H1 (cell line): ENCODE results near the gene RIN3. TPM values are rescaled to one million over a fixed set of nuclear protein-coding genes. Genes with fewer than 3 reads are reported as not detected.

Experiments
- CTCF ChIA-PET: fragments of 300-600 bp; sonication (Branson Sonifier 250); formaldehyde crosslinking; loops from one replicate; lab custom pipeline; 2021; ENCODE audit not compliant: partially characterized antibody; lab: Charles Lee
- POLR2A ChIA-PET: fragments of 300-600 bp; sonication (Branson Sonifier 250); formaldehyde crosslinking; loops from one replicate; lab custom pipeline; 2021; ENCODE audit warnings: inconsistent platforms; ENCODE audit not compliant: partially characterized antibody; lab: Charles Lee
- DNase-seq, 2 experiments: peaks; one replicate each; pipeline versions ENCODE4 v3.0.0 to v3.0.0-alpha.2; 2010 to 2022; ENCODE audit warnings: low spot score in 2 of 2, low read depth in 1 of 2, mixed read lengths in 1 of 2
- FAIRE-seq: peaks from 2 replicates; lab custom pipeline; 2011; peaks lifted over from hg19 to GRCh38; lab: Jason Lieb, UNC
- H2AFZ ChIP-seq: 2 replicates; pipeline ENCODE4 v1.8.1; 2012; ENCODE audit warnings: low read length, inconsistent platforms
- H2AK5ac ChIP-seq: 2 replicates; pipeline ENCODE4 v1.6.1; 2013; ENCODE audit warnings: low read depth, low read length
- H2BK120ac ChIP-seq: replicated peaks from 2 replicates; pipeline ENCODE3; 2013; ENCODE audit warnings: low read depth, low read length, inconsistent platforms
- H2BK12ac ChIP-seq: 2 replicates; pipeline ENCODE4 v1.6.1; 2013; ENCODE audit warnings: low read depth, low read length
- H2BK15ac ChIP-seq: 2 replicates; pipeline ENCODE4 v1.6.1; 2013; ENCODE audit warnings: low read length
- H2BK20ac ChIP-seq: 2 replicates; pipeline ENCODE4 v1.6.1; 2013; ENCODE audit warnings: low read length
- H2BK5ac ChIP-seq: 2 replicates; pipeline ENCODE4 v1.6.1; 2013; ENCODE audit warnings: low read depth, low read length
- H3K14ac ChIP-seq: 2 replicates; pipeline ENCODE4 v1.6.1; 2013; ENCODE audit warnings: inconsistent platforms; ENCODE audit not compliant: insufficient read length
- H3K18ac ChIP-seq: 2 replicates; pipeline ENCODE4 v1.6.1; 2013; ENCODE audit warnings: low read length; ENCODE audit errors: extremely low read depth
- H3K23ac ChIP-seq: 2 replicates; pipeline ENCODE4 v1.6.1; 2013; ENCODE audit warnings: inconsistent platforms; ENCODE audit not compliant: insufficient read length
- H3K23me2 ChIP-seq: 2 replicates; pipeline ENCODE4 v1.6.1; 2013; ENCODE audit warnings: low read depth, low read length
- H3K27ac ChIP-seq: 2 replicates; pipeline ENCODE4 v1.6.1; 2011; ENCODE audit warnings: low read depth, low read length, inconsistent platforms
- H3K27me3 ChIP-seq, 4 experiments: replicated peaks in 1 of 4; 1 replicate in 1 of 4; 2 replicates in 3 of 4; pipeline versions ENCODE4 v1.6.1 to v1.8.1; 2011 to 2013; ENCODE audit warnings: low read length in 3 of 4, mild to moderate bottlenecking in 3 of 4, inconsistent platforms in 2 of 4, mixed read lengths in 2 of 4, moderate library complexity in 1 of 4; ENCODE audit not compliant: control insufficient read depth in 3 of 4, insufficient read depth in 3 of 4; ENCODE audit errors: extremely low read depth in 1 of 4
- H3K36me3 ChIP-seq, 4 experiments: 2 replicates each; pipeline versions ENCODE4 v1.6.1 to v1.8.1; 2011 to 2013; ENCODE audit warnings: mild to moderate bottlenecking in 4 of 4, low read length in 3 of 4, moderate library complexity in 2 of 4, control low read depth in 1 of 4, inconsistent platforms in 1 of 4; ENCODE audit not compliant: insufficient read depth in 4 of 4, control insufficient read depth in 2 of 4
- H3K4ac ChIP-seq: replicated peaks from 2 replicates; pipeline ENCODE3; 2013; ENCODE audit warnings: low read length, low read depth, mixed read lengths, inconsistent platforms; ENCODE audit not compliant: insufficient read length
- H3K4me1 ChIP-seq, 4 experiments: replicated peaks in 1 of 4; 1 replicate in 1 of 4; 2 replicates in 3 of 4; pipeline versions ENCODE4 v1.6.1 to v1.8.1; 2011 to 2013; ENCODE audit warnings: low read length in 3 of 4, inconsistent platforms in 2 of 4, mixed read lengths in 1 of 4; ENCODE audit not compliant: insufficient read depth in 4 of 4, control insufficient read depth in 3 of 4
- H3K4me2 ChIP-seq, 2 experiments: 2 replicates each; pipeline versions ENCODE4 v1.6.1 to v1.8.1; 2011 to 2013; ENCODE audit warnings: low read depth in 2 of 2, low read length in 2 of 2, control low read depth in 1 of 2, inconsistent platforms in 1 of 2, mild to moderate bottlenecking in 1 of 2; ENCODE audit not compliant: insufficient read depth in 1 of 2
- H3K4me3 ChIP-seq, 4 experiments: fragments of 200-600, 300-600 bp in 1 of 4; sonication (generic), shearing (Covaris generic), sonication (Bioruptor Twin) in 1 of 4; 2 replicates each; pipeline versions ENCODE4 v1.5.1 to v1.8.1; 2011 to 2016; ENCODE audit warnings: low read length in 4 of 4, low read depth in 3 of 4, control low read depth in 2 of 4, inconsistent platforms in 2 of 4, mild to moderate bottlenecking in 2 of 4, mixed read lengths in 1 of 4, moderate library complexity in 1 of 4; ENCODE audit not compliant: insufficient read depth in 2 of 4; ENCODE audit errors: extremely low read depth in 1 of 4
- H3K56ac ChIP-seq: replicated peaks from 2 replicates; pipeline ENCODE3; 2013; ENCODE audit warnings: low read depth, mild to moderate bottlenecking, mixed read lengths, low read length, inconsistent platforms; ENCODE audit not compliant: insufficient read length
- H3K79me1 ChIP-seq: 2 replicates; pipeline ENCODE4 v1.6.1; 2013; ENCODE audit warnings: low read depth, low read length, control low read depth
- H3K79me2 ChIP-seq, 2 experiments: 2 replicates each; pipeline versions ENCODE4 v1.6.1 to v1.8.1; 2012 to 2013; ENCODE audit warnings: low read length in 2 of 2, mild to moderate bottlenecking in 2 of 2, inconsistent platforms in 1 of 2; ENCODE audit not compliant: insufficient read depth in 2 of 2, control insufficient read depth in 1 of 2
- H3K9ac ChIP-seq, 4 experiments: replicated peaks in 1 of 4; 1 replicate in 1 of 4; 2 replicates in 3 of 4; pipeline versions ENCODE4 v1.6.1 to v1.8.1; 2011 to 2013; ENCODE audit warnings: low read depth in 3 of 4, low read length in 3 of 4, control low read depth in 2 of 4, mild to moderate bottlenecking in 2 of 4, moderate library complexity in 2 of 4, inconsistent platforms in 1 of 4; ENCODE audit errors: extremely low read depth in 1 of 4
- H3K9me3 ChIP-seq, 2 experiments: 2 replicates each; pipeline versions ENCODE4 v1.6.1 to v1.8.1; 2012 to 2013; ENCODE audit warnings: mild to moderate bottlenecking in 2 of 2, moderate library complexity in 2 of 2, control low read depth in 1 of 2, inconsistent platforms in 1 of 2, low read depth in 1 of 2, low read length in 1 of 2, mixed read lengths in 1 of 2; ENCODE audit not compliant: insufficient read depth in 2 of 2
- H4K20me1 ChIP-seq, 2 experiments: replicated peaks in 1 of 2; 2 replicates each; pipeline versions ENCODE3 to v1.8.1; 2011 to 2013; ENCODE audit warnings: inconsistent platforms in 2 of 2, low read length in 2 of 2, mild to moderate bottlenecking in 1 of 2; ENCODE audit not compliant: insufficient read depth in 2 of 2, control insufficient read depth in 1 of 2
- H4K5ac ChIP-seq: 2 replicates; pipeline ENCODE4 v1.6.1; 2013; ENCODE audit warnings: low read length, low read depth, mixed read lengths, inconsistent platforms; ENCODE audit not compliant: insufficient read length
- H4K8ac ChIP-seq: 2 replicates; pipeline ENCODE4 v1.8.0; 2013; ENCODE audit warnings: mild to moderate bottlenecking, moderate library complexity, low read length, inconsistent platforms; ENCODE audit not compliant: insufficient read depth; ENCODE audit errors: extremely low read depth
- H4K91ac ChIP-seq: replicated peaks from 2 replicates; pipeline ENCODE3; 2013; ENCODE audit warnings: low read length, mixed read lengths, inconsistent platforms; ENCODE audit not compliant: insufficient read length
- ASH2L ChIP-seq: fragments of 200-600, 300-600 bp; sonication (generic); IDR thresholded peaks from one replicate; pipeline ENCODE4 v1.7.1; 2017; ENCODE audit warnings: low read length
- CEBPB ChIP-seq: IDR thresholded peaks from 2 replicates; pipeline ENCODE4 v1.6.1; 2012; ENCODE audit warnings: low read depth, low read length
- EGR1 ChIP-seq: IDR thresholded peaks from 2 replicates; pipeline ENCODE4 v1.6.1; 2011; ENCODE audit warnings: low read depth, low read length, borderline replicate concordance
- EZH2 ChIP-seq: fragments of 200-600 bp; sonication (generic); IDR thresholded peaks from 2 replicates; pipeline ENCODE4 v1.7.1; 2012; ENCODE audit warnings: low read depth, mild to moderate bottlenecking, moderate library complexity, low read length, inconsistent platforms; ENCODE audit not compliant: severe bottlenecking
- JUND ChIP-seq: IDR thresholded peaks from 2 replicates; pipeline ENCODE4 v1.6.1; 2011; ENCODE audit warnings: mild to moderate bottlenecking, improper control_type of control experiment, low read length
- KDM4A ChIP-seq: IDR thresholded peaks from one replicate; pipeline ENCODE4 v1.7.1; 2012; ENCODE audit warnings: low read depth, mild to moderate bottlenecking, moderate library complexity, low read length, inconsistent platforms; ENCODE audit not compliant: severe bottlenecking
- PHF8 ChIP-seq: fragments of 200-600 bp; sonication (generic); conservative IDR thresholded peaks from 2 replicates; pipeline ENCODE4 v1.7.1; 2012; ENCODE audit warnings: low read depth, mild to moderate bottlenecking, inconsistent platforms, low read length, moderate library complexity
- RFX5 ChIP-seq: IDR thresholded peaks from 2 replicates; pipeline ENCODE4 v1.6.1; 2011; ENCODE audit warnings: low read depth, low read length, improper control_type of control experiment, borderline replicate concordance
- SP2 ChIP-seq: IDR thresholded peaks from 2 replicates; pipeline ENCODE4 v1.6.1; 2012; ENCODE audit warnings: mild to moderate bottlenecking, low read length, inconsistent platforms
- USF2 ChIP-seq: IDR thresholded peaks from 2 replicates; pipeline ENCODE4 v1.6.1; 2011; ENCODE audit warnings: low read length, improper control_type of control experiment
- WGBS, 2 experiments: shearing (Covaris generic) in 1 of 2; methylation state at CpG; one replicate each; pipeline versions ENCODE4 v1.1.6 to v1.1.7; 2013 to 2015; ENCODE audit warnings: low lambda C conversion rate in 2 of 2, mixed read lengths in 2 of 2, inconsistent platforms in 1 of 2, low coverage in 1 of 2, missing lambda C conversion rate in 1 of 2; ENCODE audit not compliant: insufficient replicate concordance in 2 of 2, insufficient coverage in 1 of 2, insufficient read length in 1 of 2; ENCODE audit errors: extremely low coverage in 1 of 2, missing lambda C conversion rate in 1 of 2; 5-methylcytosine and 5-hydroxymethylcytosine counted together
- polyA plus RNA-seq, 7 experiments: library from polyadenylated mRNA; depleted of rRNA in 3 of 7; stranded (reverse) in 5 of 7; unstranded in 2 of 7; fragments of >200 nt in 5 of 7; fragments of 200-250 nt in 2 of 7; gene quantifications; 1 replicate in 5 of 7; 2 replicates in 1 of 7; 4 replicates in 1 of 7; pipeline versions ENCODE4 v1.2.1 to v1.2.3, GENCODE V29; 2011 to 2013; ENCODE audit warnings: missing spikeins in 2 of 7, mixed read lengths in 2 of 7
- total RNA-seq: library from RNA; stranded (reverse); fragmentation: NEBNext Ultra II Directional; extraction: Animal tissue kit (Norgen Biotek cat#: 25700); gene quantifications from 2 replicates; pipeline ENCODE4 v1.2.1, GENCODE V29; 2021

Gene RIN3
- total and polyA plus RNA-seq, 2 of the 8 experiments (the other 6 are each of a cell fraction or from before 2014, with no cell fraction given), result 0.59 to 1.5 TPM

- Histone ChIP-seq H3K79me1 (no peaks in the 10 kb centered on the region; the same call in 1 of the 2 replicates), H3K23ac (no peak overlapping the region), H3K14ac (no peak overlapping the region), H2BK5ac (no peak overlapping the region), H4K8ac (no peak overlapping the region), H3K36me3 (peaks cover 0 to 3% (median 0%) of the 10 kb centered on the region in 4 experiments; a peak in 1 of 8 replicates), H3K4ac (no peak overlapping the region), H2AFZ (no peak overlapping the region)
- CTCF ChIA-PET, result interaction anchor here (1.6 kb wide), 1 partner anchor 11 kb away, joined by 3 read pairs; no protein-coding TSS in a partner anchor
- DNase-seq, result no peak
- TF ChIP-seq JUND (no peak), PHF8 (no peak), KDM4A (no peak), EGR1 (no peak), USF2 (no peak), EZH2 (no peak), CEBPB (no peak), ASH2L (no peak), RFX5 (no peak), SP2 (no peak)
- TF ChIP-seq, all 59 proteins: peak for 0
- Histone ChIP-seq H3K27me3 (no peaks in the 10 kb centered on the region; a peak in 1 of 7 replicates), H2BK120ac (no peak overlapping the region), H3K18ac (no peak overlapping the region), H4K20me1 (peaks cover 2% of the 10 kb centered on the region in 2 experiments), H3K4me2 (no peak overlapping the region), H3K9me3 (no peaks in the 10 kb centered on the region), H3K23me2 (no peaks in the 10 kb centered on the region), H3K27ac (no peak overlapping the region), H2AK5ac (no peak overlapping the region), H3K9ac (no peak overlapping the region), H3K4me1 (no peaks in the 10 kb centered on the region), H2BK20ac (no peak overlapping the region), H4K5ac (no peak overlapping the region), H2BK12ac (no peak overlapping the region), H3K4me3 (no peak overlapping the region), H2BK15ac (no peak overlapping the region), H3K79me2 (no peaks in the 10 kb centered on the region), H3K56ac (no peak overlapping the region), H4K91ac (no peak overlapping the region)
- POLR2A ChIA-PET, result no interaction called here
- FAIRE-seq, result no peak
- 90% methylated on average over 5 of the region's 5 CpGs; no CpG with 5 or more reads in 1 of the 2 experiments for WGBS, 2 experiments
Measured at GRCh38 chr14:92719890-92720323, 206.3 kb downstream of the RIN3 start.
